GM23338 (cell line): ENCODE results near the gene CD82. TPM values are rescaled to one million over a fixed set of nuclear protein-coding genes. Genes with fewer than 3 reads are reported as not detected.

Experiments used
- ATAC-seq: fragments of 200-7000 bp; cut with Tn5 transposase; 3 replicates; pipeline ENCODE4 v1.9.1; 2020
- DNase-seq: peaks from one replicate; pipeline ENCODE4 v3.0.0-alpha.2; 2015; ENCODE audit warnings: low spot score
- H2AFZ ChIP-seq: fragments of 200-600 bp; sonication (generic); 2 replicates; pipeline ENCODE4 v1.8.0; 2016; ENCODE audit warnings: antibody characterized with exemption, mild to moderate bottlenecking, moderate library complexity
- H3F3A ChIP-seq: fragments of 200-600 bp; sonication (generic); replicated peaks from 2 replicates; pipeline ENCODE4 v1.8.0; 2017; ENCODE audit warnings: antibody characterized with exemption, mixed run types, low read depth
- H3K27ac ChIP-seq: fragments of 200-600 bp; sonication (generic); 2 replicates; pipeline ENCODE4 v1.6.1; 2016; ENCODE audit warnings: low read depth
- H3K27me3 ChIP-seq: fragments of 200-600 bp; sonication (generic); 2 replicates; pipeline ENCODE4 v1.8.0; 2016; ENCODE audit warnings: mild to moderate bottlenecking, mixed run types, moderate library complexity; ENCODE audit not compliant: insufficient read depth
- H3K36me3 ChIP-seq: fragments of 200-600 bp; sonication (generic); 2 replicates; pipeline ENCODE4 v1.8.0; 2016; ENCODE audit warnings: mild to moderate bottlenecking; ENCODE audit not compliant: insufficient read depth
- H3K4me1 ChIP-seq: fragments of 200-600 bp; sonication (generic); 2 replicates; pipeline ENCODE4 v1.8.0; 2016; ENCODE audit warnings: mild to moderate bottlenecking, moderate library complexity; ENCODE audit not compliant: insufficient read depth
- H3K4me2 ChIP-seq: fragments of 200-600 bp; sonication (generic); 2 replicates; pipeline ENCODE4 v1.7.1; 2017; ENCODE audit warnings: mixed run types
- H3K4me3 ChIP-seq: fragments of 200-600 bp; sonication (generic); 2 replicates; pipeline ENCODE4 v1.6.1; 2016; ENCODE audit warnings: mixed run types
- H3K79me2 ChIP-seq: fragments of 200-600 bp; sonication (generic); replicated peaks from 2 replicates; pipeline ENCODE4 v1.8.0; 2017; ENCODE audit warnings: mild to moderate bottlenecking; ENCODE audit not compliant: insufficient read depth
- H3K9me2 ChIP-seq: fragments of 200-600 bp; sonication (generic); 2 replicates; pipeline ENCODE4 v1.8.0; 2017; ENCODE audit not compliant: insufficient read depth
- H4K20me1 ChIP-seq: fragments of 200-600 bp; sonication (generic); replicated peaks from 2 replicates; pipeline ENCODE4 v1.8.0; 2017; ENCODE audit warnings: mild to moderate bottlenecking; ENCODE audit not compliant: insufficient read depth
- H3K27ac Mint-ChIP-seq: 2 replicates; pipeline ENCODE4 v1.8.0; 2020; ENCODE audit warnings: inconsistent platforms, mild to moderate bottlenecking, moderate library complexity, mixed read lengths
- H3K27me3 Mint-ChIP-seq: 3 replicates; pipeline ENCODE4 v1.8.0; 2022; ENCODE audit warnings: low read depth, mild to moderate bottlenecking, moderate library complexity, mixed read lengths, inconsistent platforms; ENCODE audit not compliant: insufficient read depth, poor library complexity
- H3K36me3 Mint-ChIP-seq: 3 replicates; pipeline ENCODE4 v1.8.0; 2021; ENCODE audit warnings: low read depth, mild to moderate bottlenecking, inconsistent platforms, moderate library complexity, mixed read lengths
- H3K4me1 Mint-ChIP-seq: 3 replicates; pipeline ENCODE4 v1.8.0; 2020; ENCODE audit warnings: mild to moderate bottlenecking, inconsistent platforms, mixed read lengths
- H3K4me3 Mint-ChIP-seq: 3 replicates; pipeline ENCODE4 v1.8.0; 2021; ENCODE audit warnings: moderate library complexity, mild to moderate bottlenecking, inconsistent platforms, mixed read lengths
- H3K9me3 Mint-ChIP-seq: 3 replicates; pipeline ENCODE4 v1.8.0; 2020; ENCODE audit warnings: moderate library complexity, mild to moderate bottlenecking, inconsistent platforms, mixed read lengths
- CREB1 ChIP-seq: fragments of 250-450 bp; sonication (Bioruptor Pico); IDR thresholded peaks from 2 replicates; pipeline ENCODE4 v1.5.0; 2020; ENCODE audit warnings: low read depth, mild to moderate bottlenecking, moderate library complexity
- ETS1 ChIP-seq: IDR thresholded peaks from 2 replicates; pipeline ENCODE4 v1.6.1; 2016; ENCODE audit warnings: antibody characterized with exemption
- EZH2phosphoT487 ChIP-seq: fragments of 200-600 bp; sonication (generic); IDR thresholded peaks from one replicate; pipeline ENCODE4 v1.8.1; 2018; ENCODE audit warnings: antibody characterized with exemption; ENCODE audit not compliant: unreplicated experiment
- JUNB ChIP-seq: IDR thresholded peaks from one replicate; pipeline ENCODE4 v1.6.1; 2016; ENCODE audit warnings: antibody characterized with exemption; ENCODE audit not compliant: unreplicated experiment
- NANOG ChIP-seq: IDR thresholded peaks from 2 replicates; pipeline ENCODE4 v1.6.1; 2016; ENCODE audit warnings: antibody characterized with exemption, borderline replicate concordance
- POLR2AphosphoS5 ChIP-seq: IDR thresholded peaks from 2 replicates; pipeline ENCODE4 v1.6.1; 2016; ENCODE audit warnings: antibody characterized with exemption, low read depth
- STAT1 ChIP-seq: IDR thresholded peaks from one replicate; pipeline ENCODE4 v1.6.1; 2016; ENCODE audit warnings: antibody characterized with exemption; ENCODE audit not compliant: unreplicated experiment
- ZNF114 ChIP-seq: fragments of 250-450 bp; sonication (Bioruptor Pico); IDR thresholded peaks from 2 replicates; pipeline ENCODE4 v1.5.0; 2020; ENCODE audit warnings: mild to moderate bottlenecking, moderate library complexity
- polyA plus RNA-seq: library from polyadenylated mRNA; unstranded; fragments of >200 nt; fragmentation: Nextera tagmentation; extraction: Ambion mirVana; gene quantifications from 2 replicates; pipeline ENCODE4 v1.2.1, GENCODE V29; 2016
- total RNA-seq: library from RNA; depleted of rRNA; stranded (reverse); fragments of >200 nt; shearing (Covaris generic); gene quantifications from 2 replicates; pipeline ENCODE4 v1.2.3, GENCODE V29; 2014
- TF ChIP-seq, protein P1 (sequence below): IDR thresholded peaks from one replicate; pipeline ENCODE4 v1.6.1; 2018; ENCODE audit warnings: antibody characterized with exemption; ENCODE audit not compliant: unreplicated experiment

The CD82 gene
- total and polyA plus RNA-seq, 2 experiments from 2014 or later = 4.4 to 4.9 TPM

GRCh38 chr11:44539971-44540370 lies 25.5 kb upstream of the CD82 start (continued):
- TF ChIP-seq STAT1 (no peak), EZH2phosphoT487 (no peak), JUNB (no peak), NANOG (no peak), ZNF114 (CRISPR knock-in tag) (no peak)
- TF ChIP-seq, protein P1, sequence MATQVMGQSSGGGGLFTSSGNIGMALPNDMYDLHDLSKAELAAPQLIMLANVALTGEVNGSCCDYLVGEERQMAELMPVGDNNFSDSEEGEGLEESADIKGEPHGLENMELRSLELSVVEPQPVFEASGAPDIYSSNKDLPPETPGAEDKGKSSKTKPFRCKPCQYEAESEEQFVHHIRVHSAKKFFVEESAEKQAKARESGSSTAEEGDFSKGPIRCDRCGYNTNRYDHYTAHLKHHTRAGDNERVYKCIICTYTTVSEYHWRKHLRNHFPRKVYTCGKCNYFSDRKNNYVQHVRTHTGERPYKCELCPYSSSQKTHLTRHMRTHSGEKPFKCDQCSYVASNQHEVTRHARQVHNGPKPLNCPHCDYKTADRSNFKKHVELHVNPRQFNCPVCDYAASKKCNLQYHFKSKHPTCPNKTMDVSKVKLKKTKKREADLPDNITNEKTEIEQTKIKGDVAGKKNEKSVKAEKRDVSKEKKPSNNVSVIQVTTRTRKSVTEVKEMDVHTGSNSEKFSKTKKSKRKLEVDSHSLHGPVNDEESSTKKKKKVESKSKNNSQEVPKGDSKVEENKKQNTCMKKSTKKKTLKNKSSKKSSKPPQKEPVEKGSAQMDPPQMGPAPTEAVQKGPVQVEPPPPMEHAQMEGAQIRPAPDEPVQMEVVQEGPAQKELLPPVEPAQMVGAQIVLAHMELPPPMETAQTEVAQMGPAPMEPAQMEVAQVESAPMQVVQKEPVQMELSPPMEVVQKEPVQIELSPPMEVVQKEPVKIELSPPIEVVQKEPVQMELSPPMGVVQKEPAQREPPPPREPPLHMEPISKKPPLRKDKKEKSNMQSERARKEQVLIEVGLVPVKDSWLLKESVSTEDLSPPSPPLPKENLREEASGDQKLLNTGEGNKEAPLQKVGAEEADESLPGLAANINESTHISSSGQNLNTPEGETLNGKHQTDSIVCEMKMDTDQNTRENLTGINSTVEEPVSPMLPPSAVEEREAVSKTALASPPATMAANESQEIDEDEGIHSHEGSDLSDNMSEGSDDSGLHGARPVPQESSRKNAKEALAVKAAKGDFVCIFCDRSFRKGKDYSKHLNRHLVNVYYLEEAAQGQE = no peak

DNA sequence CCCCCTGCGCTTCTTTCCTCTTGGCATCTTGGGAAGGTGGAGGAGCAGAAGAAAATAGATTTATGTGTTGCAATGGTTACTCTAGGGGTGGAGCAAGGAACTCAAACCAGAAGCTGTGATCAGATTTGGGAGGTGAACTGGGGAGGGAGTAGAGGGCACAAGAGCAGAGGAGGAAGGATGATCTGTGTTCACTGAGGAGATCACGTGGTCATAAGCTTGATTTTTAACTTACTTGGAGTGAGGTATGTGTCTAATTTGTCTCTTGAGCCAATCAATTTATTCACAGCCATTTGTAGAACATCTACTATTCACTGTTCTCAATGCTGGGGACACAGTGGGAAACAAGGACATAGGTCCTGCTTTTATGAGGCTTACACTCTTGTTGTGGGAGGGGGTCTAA lies 24.8 kb upstream of the CD82 start:
- Histone ChIP-seq H3K4me3 (no peak overlapping the region), H3K79me2 (no peaks in the 10 kb centered on the region), H3K4me2 (no peak overlapping the region), H3F3A (no peaks in the 10 kb centered on the region), H3K27me3 (no peaks in the 10 kb centered on the region), H3K27ac (no peak overlapping the region), H2AFZ (no peak overlapping the region), H3K36me3 (no peaks in the 10 kb centered on the region), H3K4me1 (peaks cover 7% of the 10 kb centered on the region; the same call in 1 of the 2 replicates), H3K9me2 (peaks cover 4% of the 10 kb centered on the region; the same call in 1 of the 2 replicates), H4K20me1 (no peaks in the 10 kb centered on the region)
- H3K9me3 Mint-ChIP-seq = peaks cover 3% of the 10 kb centered on the region; the same call in 1 of the 3 replicates
- H3K4me1 Mint-ChIP-seq = peaks cover 10% of the 10 kb centered on the region
- TF ChIP-seq EZH2phosphoT487 (no peak), POLR2AphosphoS5 (no peak)
- H3K27me3 Mint-ChIP-seq = peaks cover 5% of the 10 kb centered on the region
- no peak for ATAC-seq
- H3K27ac Mint-ChIP-seq = no peak overlapping the region
- no peaks in the 10 kb centered on the region for H3K36me3 Mint-ChIP-seq
- no peak overlapping the region for H3K4me3 Mint-ChIP-seq
- no peak for DNase-seq

DNA sequence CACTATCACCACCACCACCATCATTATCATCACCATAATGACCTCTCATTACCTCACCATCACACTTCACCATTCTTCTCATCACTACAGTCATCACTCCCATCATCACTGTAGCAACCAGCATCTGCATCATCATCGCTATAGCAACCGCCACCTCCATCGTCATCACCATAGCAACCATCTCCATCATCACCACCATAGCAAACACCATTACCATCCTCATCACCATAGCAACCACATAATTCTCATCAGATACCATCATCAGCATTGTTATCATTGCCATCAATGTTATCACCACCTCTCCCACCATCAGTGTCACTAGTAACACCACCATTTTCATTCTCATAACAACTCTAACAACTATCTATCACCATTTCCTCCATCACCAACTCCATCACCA lies 23.1 kb upstream of the CD82 start:
- ATAC-seq = no peak
- no peak overlapping the region for H3K27ac ChIP-seq
- H3K4me3 ChIP-seq = no peak overlapping the region
- no peak overlapping the region for H2AFZ ChIP-seq
- DNase-seq = no peak
- peaks cover 7% of the 10 kb centered on the region for H3K27me3 Mint-ChIP-seq
- no peaks in the 10 kb centered on the region for H3K79me2 ChIP-seq
- H3K9me3 Mint-ChIP-seq = peaks cover 3% of the 10 kb centered on the region; the same call in 2 of the 3 replicates
- H3K27me3 ChIP-seq = no peaks in the 10 kb centered on the region
- H3K36me3 Mint-ChIP-seq = no peaks in the 10 kb centered on the region
- no peak overlapping the region for H3K4me2 ChIP-seq
- no peaks in the 10 kb centered on the region for H4K20me1 ChIP-seq
- H3F3A ChIP-seq = no peaks in the 10 kb centered on the region
- H3K4me3 Mint-ChIP-seq = no peak overlapping the region
- H3K27ac Mint-ChIP-seq = no peak overlapping the region
- peaks cover 7% of the 10 kb centered on the region; the same call in 1 of the 2 replicates for H3K4me1 ChIP-seq
- H3K36me3 ChIP-seq = no peaks in the 10 kb centered on the region
- peaks cover 10% of the 10 kb centered on the region for H3K4me1 Mint-ChIP-seq
- H3K9me2 ChIP-seq = peaks cover 4% of the 10 kb centered on the region; the same call in 1 of the 2 replicates
- TF ChIP-seq, protein P1 = no peak
- TF ChIP-seq CREB1 (CRISPR knock-in tag) = no peak
- no peak for TF ChIP-seq ETS1
